Activated CD4-positive, alpha-beta T cell treated with anti-CD3 and anti-CD28 coated beads, Interleukin-2, amount 10 ng/mL, durations not matched to agents 24 days and 14 days (primary cell): ENCODE measurements around the gene PBOV1. TPM values are rescaled to one million over a fixed set of nuclear protein-coding genes. Genes with fewer than 3 reads are reported as not detected.

Experiments
- DNase-seq: peaks from one replicate; pipeline ENCODE4 v3.0.0; 2022
- H3K27ac Mint-ChIP-seq: one replicate; pipeline ENCODE4 v1.8.0; 2022; ENCODE audit warnings: mild to moderate bottlenecking, mixed read lengths
- H3K27me3 Mint-ChIP-seq: one replicate; pipeline ENCODE4 v1.8.0; 2022; ENCODE audit warnings: mixed read lengths
- H3K36me3 Mint-ChIP-seq: one replicate; pipeline ENCODE4 v1.8.0; 2022; ENCODE audit warnings: low read depth, mild to moderate bottlenecking, mixed read lengths
- H3K4me1 Mint-ChIP-seq: one replicate; pipeline ENCODE4 v1.8.0; 2021; ENCODE audit warnings: mixed read lengths
- H3K4me3 Mint-ChIP-seq: one replicate; pipeline ENCODE4 v1.8.0; 2022; ENCODE audit warnings: mild to moderate bottlenecking, moderate library complexity, mixed read lengths
- H3K9me3 Mint-ChIP-seq: one replicate; pipeline ENCODE4 v1.8.0; 2021; ENCODE audit warnings: mixed read lengths
- intact Hi-C: fragments of 100-400 bp; cut with micrococcal nuclease; formaldehyde crosslinking; loops from one replicate; pipeline ENCODE4 v1.15.1; 2023
- total RNA-seq: library from RNA; stranded (reverse); gene quantifications from 2 replicates; pipeline ENCODE4 v1.2.3, GENCODE V29; 2022

PBOV1 gene
- total RNA-seq, 1 donor from 2014 or later = not detected

DNA sequence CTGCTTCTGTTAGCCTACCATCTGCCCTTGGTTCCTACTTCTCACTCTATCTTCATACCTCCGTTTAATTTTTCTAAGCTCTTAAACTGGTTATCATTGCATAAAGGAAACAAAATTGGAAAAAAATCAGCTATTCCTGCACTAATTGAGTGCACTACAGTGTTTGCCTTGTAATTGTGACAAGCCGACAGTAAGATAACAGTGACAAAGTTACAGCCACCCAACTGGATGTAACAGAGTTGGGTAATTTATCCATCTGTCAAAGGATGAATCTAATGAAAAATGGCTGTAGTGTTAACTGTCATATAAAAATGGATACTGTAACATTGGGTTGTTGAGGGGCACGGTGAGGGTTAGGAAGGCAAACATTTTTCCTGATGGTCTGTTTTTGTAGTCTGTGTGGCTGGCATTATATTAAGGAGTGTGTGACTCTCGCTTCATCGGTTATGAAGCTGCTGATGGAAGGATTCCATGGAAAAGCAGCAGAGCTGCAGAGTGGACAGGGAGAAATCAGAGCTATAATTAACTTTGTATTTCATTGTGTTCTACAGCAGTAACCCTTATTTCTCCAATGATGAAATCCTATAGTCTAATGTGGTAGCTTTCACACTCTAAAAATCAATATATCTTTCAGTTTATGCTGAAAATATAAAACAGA lies 12.7 kb downstream of the PBOV1 start:
- Mint-ChIP-seq H3K27me3 (peaks cover 12% of the 10 kb centered on the region), H3K4me3 (no peak overlapping the region), H3K27ac (no peak overlapping the region), H3K4me1 (no peaks in the 10 kb centered on the region), H3K9me3 (no peaks in the 10 kb centered on the region), H3K36me3 (no peaks in the 10 kb centered on the region)
- intact Hi-C loops = no loop called here
- DNase-seq = no peak

DNA sequence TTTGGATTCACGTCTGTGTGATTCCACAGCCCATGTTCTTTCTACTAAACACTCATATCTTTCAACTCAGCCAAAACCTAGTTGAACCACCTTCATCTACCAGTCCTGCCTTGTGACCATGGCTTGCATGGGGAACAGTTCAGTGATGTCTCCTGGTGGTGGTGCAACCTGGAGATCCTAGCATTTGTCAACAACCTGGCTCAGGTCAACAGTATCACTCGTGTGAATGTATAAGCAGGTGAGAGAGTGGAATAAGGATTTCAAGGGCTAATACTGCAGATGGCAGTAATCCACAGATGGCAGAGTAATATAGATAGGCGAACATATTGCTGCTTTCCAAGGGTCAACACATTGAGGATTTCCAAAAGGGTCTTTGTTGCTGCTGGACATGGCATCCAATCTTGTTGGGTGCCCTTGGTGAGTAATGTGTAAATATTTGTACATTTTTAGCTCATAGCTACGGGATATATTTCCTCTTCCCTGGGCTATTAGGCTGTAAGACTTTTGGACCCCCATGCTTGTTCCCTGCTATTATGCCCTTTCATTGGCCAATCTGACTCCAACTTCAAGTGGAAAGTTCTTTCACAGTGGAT lies 13.4 kb downstream of the PBOV1 start:
- Mint-ChIP-seq H3K27ac (no peak overlapping the region), H3K4me1 (no peaks in the 10 kb centered on the region), H3K4me3 (no peak overlapping the region), H3K27me3 (peaks cover 16% of the 10 kb centered on the region), H3K9me3 (no peaks in the 10 kb centered on the region), H3K36me3 (no peaks in the 10 kb centered on the region)
- intact Hi-C loops = no loop called here
- no peak for DNase-seq

DNA sequence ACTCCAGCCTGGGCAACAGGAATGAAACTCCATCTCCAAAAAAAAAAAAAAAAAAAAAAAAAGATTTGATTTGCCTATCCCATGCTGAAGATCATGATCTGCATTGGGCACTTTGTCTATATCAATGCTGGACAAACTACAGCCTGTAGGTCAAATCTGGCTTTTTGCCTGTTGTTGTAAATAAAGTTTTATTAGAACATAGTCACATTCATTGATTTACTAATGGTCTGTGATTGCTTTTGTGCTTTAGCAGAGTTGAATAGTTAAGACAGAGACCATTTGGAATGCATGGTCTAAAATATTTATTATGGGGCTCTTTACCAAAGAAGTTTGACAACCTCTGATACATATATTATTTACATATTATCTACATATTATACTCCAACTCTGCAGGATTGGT lies 14.0 kb downstream of the PBOV1 start:
- H3K36me3 Mint-ChIP-seq = no peaks in the 10 kb centered on the region
- no peaks in the 10 kb centered on the region for H3K9me3 Mint-ChIP-seq
- peaks cover 16% of the 10 kb centered on the region for H3K27me3 Mint-ChIP-seq
- H3K27ac Mint-ChIP-seq = no peak overlapping the region
- no peaks in the 10 kb centered on the region for H3K4me1 Mint-ChIP-seq
- intact Hi-C loops = no loop called here
- H3K4me3 Mint-ChIP-seq = no peak overlapping the region
- DNase-seq = no peak

DNA sequence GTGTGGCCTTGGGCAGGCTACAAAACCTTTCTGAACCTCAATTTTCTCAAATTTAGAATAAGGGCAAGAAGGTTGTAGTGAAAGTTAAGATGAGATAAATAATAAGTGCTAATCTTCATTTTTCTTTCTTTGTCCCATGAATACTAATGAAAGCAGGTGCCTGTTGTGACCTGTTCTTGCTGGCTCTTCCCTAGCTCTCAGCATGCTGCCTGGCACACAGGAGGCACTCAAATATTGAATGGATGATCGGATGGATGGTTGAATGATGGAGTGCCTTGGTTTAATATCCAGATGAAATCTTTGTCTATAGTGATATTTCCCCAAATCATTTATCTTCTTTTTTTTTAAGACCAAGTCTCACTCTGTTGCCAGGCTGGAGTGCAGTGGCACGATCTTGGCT lies 15.0 kb downstream of the PBOV1 start:
- intact Hi-C loops = no loop called here
- H3K4me1 Mint-ChIP-seq = no peaks in the 10 kb centered on the region
- H3K9me3 Mint-ChIP-seq = no peaks in the 10 kb centered on the region
- H3K27ac Mint-ChIP-seq = no peak overlapping the region
- no peaks in the 10 kb centered on the region for H3K36me3 Mint-ChIP-seq
- H3K27me3 Mint-ChIP-seq = peaks cover 18% of the 10 kb centered on the region
- no peak for DNase-seq
- H3K4me3 Mint-ChIP-seq = no peak overlapping the region

DNA sequence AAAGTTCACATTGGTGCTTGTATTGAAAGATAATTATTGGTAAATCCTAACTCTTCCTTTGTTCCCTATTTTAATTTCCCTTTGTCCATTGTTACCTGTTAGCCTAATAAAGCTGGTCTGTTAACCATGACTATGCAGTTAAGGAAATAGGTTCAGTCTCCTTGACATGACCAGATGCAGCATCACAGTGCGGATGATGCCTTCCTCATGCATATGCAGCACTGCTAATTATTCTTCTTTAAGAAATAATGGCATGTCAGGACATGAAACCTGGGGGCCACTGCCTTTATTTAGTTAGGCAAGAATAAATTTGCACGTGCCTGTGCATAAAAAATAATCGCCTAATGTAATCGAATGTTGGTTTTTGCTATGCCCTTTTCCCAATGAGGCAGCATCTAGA lies 16.5 kb downstream of the PBOV1 start:
- no peak overlapping the region for H3K4me3 Mint-ChIP-seq
- intact Hi-C loops = no loop called here
- peaks cover 15% of the 10 kb centered on the region for H3K27me3 Mint-ChIP-seq
- H3K27ac Mint-ChIP-seq = no peak overlapping the region
- H3K9me3 Mint-ChIP-seq = no peaks in the 10 kb centered on the region
- H3K4me1 Mint-ChIP-seq = no peaks in the 10 kb centered on the region
- no peak for DNase-seq
- H3K36me3 Mint-ChIP-seq = no peaks in the 10 kb centered on the region

DNA sequence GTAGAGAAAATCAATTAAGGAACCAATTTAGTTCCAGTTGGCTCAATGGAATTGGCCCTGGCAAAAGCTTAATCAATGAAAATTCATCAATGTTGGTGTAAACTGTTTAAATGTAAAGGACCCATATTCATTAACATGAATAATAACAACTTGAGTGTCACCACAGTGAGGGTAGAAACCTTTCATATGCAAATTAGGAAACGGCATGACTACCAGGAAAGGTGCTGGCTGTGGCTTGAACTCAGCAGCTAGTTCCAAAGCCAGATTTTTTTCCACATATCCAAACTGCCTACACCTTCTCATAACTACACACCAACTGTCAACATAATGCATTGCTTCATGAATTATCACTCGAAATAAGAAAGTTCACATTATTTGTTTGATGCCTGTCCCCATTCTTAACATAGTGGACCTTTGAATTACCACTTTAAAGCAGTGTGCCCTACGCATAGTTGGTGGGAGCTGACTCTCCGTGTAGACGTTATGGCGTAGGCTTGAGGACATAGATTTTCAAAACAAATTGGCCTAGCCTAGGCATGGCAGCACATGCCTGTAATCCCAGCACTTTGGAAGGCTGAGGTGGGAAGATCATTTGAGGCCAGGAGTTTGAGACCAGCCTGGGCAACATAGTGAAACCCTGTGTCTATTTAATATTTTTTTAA lies 19.7 kb downstream of the PBOV1 start:
- H3K27me3 Mint-ChIP-seq = peaks cover 10% of the 10 kb centered on the region
- H3K27ac Mint-ChIP-seq = no peak overlapping the region
- no peaks in the 10 kb centered on the region for H3K9me3 Mint-ChIP-seq
- intact Hi-C loops = no loop called here
- H3K36me3 Mint-ChIP-seq = no peaks in the 10 kb centered on the region
- H3K4me1 Mint-ChIP-seq = no peaks in the 10 kb centered on the region
- no peak overlapping the region for H3K4me3 Mint-ChIP-seq
- DNase-seq = no peak

DNA sequence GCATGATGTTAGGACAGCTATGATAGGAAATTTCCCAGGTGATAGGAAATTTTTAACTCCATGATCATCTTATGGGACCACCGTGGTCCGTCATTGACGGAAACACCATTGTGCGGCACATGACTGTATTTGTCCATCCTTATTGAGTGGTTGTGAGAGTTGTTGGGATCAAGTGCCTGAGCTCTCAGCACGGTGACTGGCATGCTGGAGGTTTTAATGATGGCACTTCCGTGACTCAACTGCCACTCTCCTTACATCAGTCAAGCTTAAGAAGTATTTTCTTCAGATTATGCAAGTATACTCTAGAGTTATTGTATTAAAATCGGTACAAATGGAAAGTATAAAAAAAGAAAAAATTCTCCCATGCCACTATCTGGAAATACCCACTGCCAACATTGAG lies 20.7 kb downstream of the PBOV1 start:
- Mint-ChIP-seq H3K4me3 (no peak overlapping the region), H3K9me3 (no peaks in the 10 kb centered on the region), H3K4me1 (no peaks in the 10 kb centered on the region), H3K27me3 (peaks cover 10% of the 10 kb centered on the region), H3K27ac (no peak overlapping the region), H3K36me3 (no peaks in the 10 kb centered on the region)
- intact Hi-C loops = no loop called here
- DNase-seq = no peak

DNA sequence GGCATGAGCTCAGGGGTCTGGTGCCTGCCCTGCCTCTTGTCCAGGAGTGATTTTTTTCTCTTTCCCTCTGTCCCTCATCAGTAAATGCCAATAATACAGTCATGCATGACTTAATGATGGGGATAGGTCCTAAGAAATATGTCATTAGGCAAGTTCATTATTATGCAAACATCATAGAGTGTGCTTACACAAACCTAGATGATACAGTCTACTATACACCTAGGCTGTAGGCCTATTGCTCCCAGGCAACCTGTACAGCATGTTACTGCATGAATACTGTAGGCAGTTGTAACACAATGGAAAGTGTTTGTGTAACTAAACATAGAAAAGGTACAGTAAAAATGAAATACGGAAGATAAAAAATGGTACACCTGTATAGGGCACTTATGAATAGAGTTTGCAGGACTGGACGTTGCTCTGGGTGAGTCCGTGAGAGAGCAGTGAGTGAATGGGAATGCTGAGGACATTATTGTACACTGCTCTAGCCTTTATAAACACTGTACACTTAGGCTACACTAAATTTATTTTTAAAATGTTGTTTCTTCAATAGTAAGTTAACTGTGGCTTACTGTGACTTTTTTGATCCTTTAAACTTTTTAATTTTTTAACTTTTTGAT lies 22.1 kb downstream of the PBOV1 start:
- Mint-ChIP-seq H3K36me3 (no peaks in the 10 kb centered on the region), H3K9me3 (no peaks in the 10 kb centered on the region), H3K4me3 (no peak overlapping the region), H3K27ac (no peak overlapping the region), H3K27me3 (peaks cover 10% of the 10 kb centered on the region), H3K4me1 (no peaks in the 10 kb centered on the region)
- intact Hi-C loops = no loop called here
- no peak for DNase-seq

DNA sequence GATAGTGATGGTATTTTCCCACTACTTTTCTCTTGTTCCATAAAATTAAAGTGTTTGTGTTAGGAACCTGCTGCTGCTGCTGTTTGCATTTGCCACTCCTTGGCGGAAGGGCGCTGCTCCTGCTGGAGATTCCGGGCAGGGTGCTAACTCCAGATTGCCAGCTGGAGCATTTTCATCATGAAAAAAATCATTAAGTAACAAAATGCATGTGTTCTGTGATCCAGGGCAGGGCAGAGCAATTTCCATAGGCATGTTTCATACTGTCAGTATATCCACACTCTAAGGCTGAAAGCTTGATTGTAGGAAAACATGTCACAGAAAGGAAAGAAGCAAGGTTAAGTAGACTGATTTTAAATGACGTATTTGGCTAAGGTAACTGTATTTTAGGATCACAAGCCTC lies 24.0 kb downstream of the PBOV1 start:
- Mint-ChIP-seq H3K27ac (no peak overlapping the region), H3K4me3 (no peak overlapping the region), H3K36me3 (no peaks in the 10 kb centered on the region), H3K27me3 (peaks cover 2% of the 10 kb centered on the region), H3K4me1 (no peaks in the 10 kb centered on the region), H3K9me3 (no peaks in the 10 kb centered on the region)
- DNase-seq = no peak
- intact Hi-C loops = no loop called here

DNA sequence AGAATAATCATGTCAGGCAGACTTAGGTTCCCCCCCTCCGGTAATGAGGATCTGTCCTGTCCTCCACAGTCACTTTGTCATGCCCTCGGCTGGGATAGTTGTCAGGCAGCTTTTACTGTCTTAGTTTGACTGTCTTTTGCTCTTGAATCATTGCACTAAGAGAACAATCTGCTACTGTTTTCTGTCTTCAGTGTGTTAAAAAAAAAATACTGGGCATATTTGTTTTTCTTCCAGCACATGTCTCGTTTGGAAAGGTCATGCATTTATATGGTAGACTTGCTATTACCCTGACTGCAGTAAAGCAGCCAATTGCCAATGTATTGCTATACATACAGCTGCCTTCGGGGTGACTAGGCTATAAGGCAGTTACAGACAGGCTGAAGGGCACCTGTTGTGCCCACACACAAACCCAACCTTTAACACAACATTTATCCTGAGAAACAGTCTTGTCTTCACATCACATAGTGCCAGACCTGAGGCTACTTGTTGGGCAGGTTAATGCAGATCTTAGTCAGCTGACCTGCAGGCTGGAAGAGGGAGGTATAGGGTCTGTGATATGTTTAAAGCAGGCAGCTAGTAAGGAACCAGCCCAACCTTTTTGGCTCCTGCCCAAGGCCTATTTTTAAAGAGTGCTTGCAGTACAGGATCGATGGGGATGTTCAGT lies 29.9 kb downstream of the PBOV1 start:
- intact Hi-C loops = no loop called here
- Mint-ChIP-seq H3K36me3 (no peaks in the 10 kb centered on the region), H3K4me1 (no peaks in the 10 kb centered on the region), H3K27ac (no peak overlapping the region), H3K27me3 (peaks cover 7% of the 10 kb centered on the region), H3K4me3 (no peak overlapping the region), H3K9me3 (no peaks in the 10 kb centered on the region)
- no peak for DNase-seq

DNA sequence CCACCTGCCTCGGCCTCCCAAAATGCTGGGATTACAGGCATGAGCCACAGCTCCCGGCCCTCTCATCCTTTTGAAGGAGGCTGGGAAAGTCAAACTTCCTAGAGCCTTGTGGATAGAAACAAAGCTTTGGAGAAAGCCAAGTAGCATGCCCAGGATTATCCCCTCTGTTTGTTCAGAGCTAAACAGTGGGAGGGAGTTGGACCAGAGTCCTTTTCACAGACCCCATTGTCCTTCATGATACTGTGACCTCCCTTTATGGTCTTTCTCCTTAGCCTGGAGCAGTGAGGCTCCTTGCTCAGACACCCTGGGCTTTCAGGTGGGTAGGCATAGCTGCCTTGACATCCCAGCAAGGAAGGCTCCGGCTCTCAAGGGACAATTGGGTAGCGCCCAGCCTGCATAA lies 31.1 kb downstream of the PBOV1 start:
- H3K4me1 Mint-ChIP-seq = no peaks in the 10 kb centered on the region
- H3K27me3 Mint-ChIP-seq = peaks cover 7% of the 10 kb centered on the region
- no peak for DNase-seq
- no peaks in the 10 kb centered on the region for H3K9me3 Mint-ChIP-seq
- no peaks in the 10 kb centered on the region for H3K36me3 Mint-ChIP-seq
- intact Hi-C loops = no loop called here
- no peak overlapping the region for H3K27ac Mint-ChIP-seq
- no peak overlapping the region for H3K4me3 Mint-ChIP-seq

DNA sequence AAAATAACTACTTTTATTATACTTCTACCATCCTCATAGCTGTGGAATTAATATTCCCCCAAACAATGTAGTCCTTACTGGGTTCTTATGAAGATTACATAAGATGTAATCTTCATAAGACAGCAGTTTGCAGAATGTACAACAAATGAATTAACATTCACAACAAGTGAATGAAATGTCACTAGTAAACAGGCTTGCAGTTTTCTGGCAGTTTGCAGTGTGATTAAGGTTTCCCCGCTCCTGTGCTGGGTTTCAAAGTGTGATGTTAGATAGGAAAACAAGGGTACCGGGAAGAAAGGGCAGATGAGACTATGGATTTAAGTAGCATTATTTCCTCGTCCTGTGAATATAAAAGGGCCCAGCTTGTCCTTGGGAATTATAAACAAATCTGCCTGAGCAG lies 34.1 kb downstream of the PBOV1 start:
- DNase-seq = no peak
- no peak overlapping the region for H3K4me3 Mint-ChIP-seq
- peaks cover 4% of the 10 kb centered on the region for H3K9me3 Mint-ChIP-seq
- H3K27me3 Mint-ChIP-seq = peaks cover 12% of the 10 kb centered on the region
- H3K4me1 Mint-ChIP-seq = no peaks in the 10 kb centered on the region
- no peaks in the 10 kb centered on the region for H3K36me3 Mint-ChIP-seq
- H3K27ac Mint-ChIP-seq = no peak overlapping the region
- intact Hi-C loops = no loop called here

DNA sequence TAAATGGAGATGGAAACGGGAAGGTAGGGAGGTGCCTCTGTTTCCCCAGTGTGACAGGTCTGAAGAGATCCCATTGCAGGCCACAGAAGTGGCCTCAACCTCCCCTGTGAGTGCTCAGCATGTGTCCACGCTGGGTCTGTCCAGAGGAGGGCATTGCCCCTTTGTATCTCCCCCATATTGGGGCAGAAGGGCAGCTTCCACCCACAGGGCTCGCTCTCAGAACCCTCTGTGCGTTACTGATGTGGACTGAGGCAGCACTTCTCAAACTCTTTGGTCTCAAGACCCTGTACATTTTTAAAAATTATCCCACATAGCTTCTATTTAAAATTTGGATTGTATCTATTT lies 34.5 kb downstream of the PBOV1 start:
- Mint-ChIP-seq H3K9me3 (peaks cover 4% of the 10 kb centered on the region), H3K4me3 (no peak overlapping the region), H3K4me1 (no peaks in the 10 kb centered on the region), H3K27ac (no peak overlapping the region), H3K36me3 (no peaks in the 10 kb centered on the region), H3K27me3 (peaks cover 11% of the 10 kb centered on the region)
- intact Hi-C loops = no loop called here
- DNase-seq = no peak
